NCI-H2196 treated with DMSO at 0.1 percent for 48 hours (cell line): Measurements from ENCODE around the gene MLYCD.

Source experiments
- DNase-seq: peaks from one replicate; lab custom pipeline; 2025; ENCODE audit not compliant: unreplicated experiment; lab: John Stamatoyannopoulos, UW

MLYCD gene

DNA sequence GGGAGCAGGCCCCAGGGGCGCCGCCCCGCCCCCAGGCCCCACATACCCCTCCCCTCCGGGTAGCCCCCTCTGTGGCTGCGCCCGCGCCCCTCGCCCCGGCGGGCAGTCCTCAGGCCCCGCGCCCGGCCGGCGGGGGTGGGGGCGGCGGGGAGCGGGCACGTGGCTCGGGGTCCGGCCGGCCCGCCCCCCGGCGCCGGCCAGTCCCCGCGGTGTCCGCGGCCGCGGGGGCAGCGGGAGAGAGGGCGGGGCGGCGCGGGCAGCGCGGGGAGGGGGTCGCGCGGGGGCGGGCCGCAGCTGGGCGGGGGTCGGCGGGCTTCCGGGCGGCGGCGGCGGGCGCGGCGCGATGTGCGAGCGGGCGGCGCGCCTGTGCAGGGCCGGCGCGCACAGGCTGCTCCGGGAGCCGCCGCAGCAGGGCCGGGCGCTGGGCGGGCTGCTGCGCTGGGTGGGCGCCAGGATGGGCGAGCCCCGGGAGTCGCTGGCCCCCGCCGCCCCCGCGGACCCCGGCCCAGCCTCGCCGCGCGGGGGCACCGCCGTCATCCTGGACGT, 69.5 kb downstream of the MLYCD start:
- DNase-seq = no peak

DNA sequence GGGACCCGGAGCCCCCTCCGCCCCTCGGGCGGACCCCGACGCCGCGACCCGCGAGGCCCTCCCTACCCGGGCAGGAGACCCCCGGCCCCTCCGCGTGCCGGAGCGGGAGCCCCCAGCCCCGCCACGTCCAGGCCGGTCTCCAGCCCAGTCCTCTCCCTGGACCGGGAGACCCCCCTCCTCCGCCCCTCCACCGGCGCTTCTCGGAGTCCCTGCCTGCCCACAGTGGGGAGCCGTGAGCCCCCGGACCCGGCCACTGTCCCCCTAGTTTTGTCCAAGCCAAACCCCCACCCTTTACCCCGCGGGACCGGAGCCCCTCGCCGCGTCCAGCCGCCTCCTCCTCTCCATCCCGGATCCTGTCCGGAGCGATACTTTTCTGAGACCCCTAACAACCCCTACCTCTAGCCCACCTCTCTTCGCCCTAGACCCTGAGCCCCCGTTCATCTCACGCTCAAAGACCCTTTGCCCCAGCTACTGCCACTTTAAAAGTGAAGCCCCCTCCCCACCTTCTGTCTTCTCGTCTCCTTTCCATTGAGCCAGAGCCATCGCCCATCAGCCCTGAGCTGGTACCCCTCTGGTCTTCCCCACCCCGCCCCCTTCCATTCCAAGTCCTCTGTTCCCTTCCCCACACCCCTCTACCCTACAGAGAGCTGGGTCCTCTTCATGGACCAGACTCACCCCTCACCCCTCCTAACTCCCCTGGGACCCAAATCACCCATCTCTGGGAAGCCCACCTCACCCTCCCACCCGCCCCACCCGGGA, 70.2 kb downstream of the MLYCD start:
- DNase-seq = no peak

DNA sequence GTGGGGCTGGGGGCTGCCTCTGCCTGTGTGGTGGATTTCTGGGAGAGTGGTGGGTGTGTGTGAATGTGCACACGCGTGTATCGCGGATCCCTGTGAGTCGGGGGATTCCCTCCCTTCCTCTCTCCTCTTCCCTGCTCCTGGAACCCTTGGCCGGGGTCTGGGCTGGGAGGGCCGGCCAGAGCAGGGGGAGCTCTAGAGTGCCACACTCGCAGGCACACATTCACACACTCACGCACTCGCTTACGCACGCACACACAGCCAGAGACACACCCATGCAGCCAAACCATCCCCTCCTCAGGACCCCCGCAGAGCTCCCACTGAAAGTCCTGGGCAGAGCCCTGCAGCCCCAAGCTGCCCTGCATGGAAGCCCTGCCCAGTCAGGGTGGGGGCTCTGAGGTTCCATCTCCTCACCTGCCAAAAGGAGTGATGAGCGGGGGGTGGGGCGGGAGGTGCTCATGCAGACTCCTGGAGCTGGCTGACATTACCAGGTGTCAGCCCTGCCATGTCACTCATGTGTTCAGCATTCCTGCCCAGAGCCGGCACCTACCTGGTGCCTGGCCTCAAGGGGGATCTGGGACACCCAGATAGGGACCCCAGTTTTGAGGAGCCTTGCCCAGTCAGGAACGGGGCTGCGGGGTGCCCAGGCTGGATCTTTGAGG, 71.0 kb downstream of the MLYCD start:
- DNase-seq = no peak

DNA sequence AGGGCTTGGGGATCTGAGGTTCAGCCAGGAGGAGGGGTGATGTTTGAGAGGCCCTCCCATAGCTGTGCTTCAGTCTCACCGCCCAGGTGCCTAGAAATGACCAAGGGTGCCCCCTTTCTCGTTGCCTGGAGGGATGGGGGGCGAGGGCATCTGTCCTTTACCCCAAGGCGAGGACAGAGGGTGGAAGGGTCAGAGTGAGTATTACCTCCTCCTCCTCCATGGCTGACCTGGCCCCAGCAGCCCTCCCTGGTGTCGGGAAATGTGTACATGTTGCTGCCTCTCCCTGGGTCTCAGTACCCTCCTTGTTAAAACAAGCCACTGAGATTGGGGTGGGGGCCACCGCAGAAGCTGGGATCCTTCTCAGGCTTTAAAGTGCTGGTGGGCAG, 71.5 kb downstream of the MLYCD start:
- no peak for DNase-seq

DNA sequence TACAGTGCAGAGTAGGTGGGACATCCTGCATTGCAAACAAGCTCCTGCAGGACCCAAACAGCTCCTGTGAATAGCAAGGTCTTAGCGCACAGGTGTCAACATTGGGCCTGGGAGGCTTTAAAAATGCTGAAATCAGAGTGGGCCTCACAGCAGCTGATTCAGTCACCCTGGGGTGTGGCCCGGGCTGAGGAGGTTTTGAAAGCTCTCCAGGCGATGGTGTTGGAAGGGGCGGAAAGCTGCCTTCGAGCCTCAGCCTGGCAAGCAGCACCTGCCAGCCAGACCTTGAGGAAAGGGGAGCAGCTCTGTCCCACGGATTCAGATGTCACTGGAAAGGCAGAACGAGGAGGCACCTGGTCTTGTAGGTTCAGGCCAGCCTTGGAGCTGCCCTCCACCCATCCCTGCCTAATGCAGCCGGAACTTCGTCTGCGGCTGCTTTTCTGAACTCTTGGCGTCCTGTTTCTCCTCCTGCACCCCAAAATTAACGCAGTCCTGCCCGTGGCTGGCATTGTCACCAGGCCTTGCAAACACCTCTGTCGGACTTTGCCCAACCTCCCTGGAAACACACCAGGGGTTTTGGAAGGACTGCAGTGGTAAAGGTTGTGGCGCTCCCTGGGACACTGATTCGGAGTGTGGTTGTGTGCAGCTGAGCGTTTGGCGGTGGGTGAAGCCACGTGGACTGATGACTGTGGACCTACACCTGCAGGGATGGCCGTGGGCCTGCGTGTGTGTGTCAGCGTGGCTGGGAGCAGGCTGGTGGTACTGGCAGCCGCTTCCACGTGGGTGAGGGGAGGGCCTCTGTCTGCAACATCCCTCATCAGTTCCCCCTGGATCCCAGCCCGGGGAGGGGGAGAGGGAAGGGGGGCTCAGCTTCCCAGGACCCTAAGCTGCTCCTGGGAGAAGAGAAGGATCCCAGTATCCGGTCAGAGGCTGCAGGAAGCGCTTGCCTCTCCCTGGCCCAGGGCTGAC, 72.5 kb downstream of the MLYCD start:
- DNase-seq = no peak

DNA sequence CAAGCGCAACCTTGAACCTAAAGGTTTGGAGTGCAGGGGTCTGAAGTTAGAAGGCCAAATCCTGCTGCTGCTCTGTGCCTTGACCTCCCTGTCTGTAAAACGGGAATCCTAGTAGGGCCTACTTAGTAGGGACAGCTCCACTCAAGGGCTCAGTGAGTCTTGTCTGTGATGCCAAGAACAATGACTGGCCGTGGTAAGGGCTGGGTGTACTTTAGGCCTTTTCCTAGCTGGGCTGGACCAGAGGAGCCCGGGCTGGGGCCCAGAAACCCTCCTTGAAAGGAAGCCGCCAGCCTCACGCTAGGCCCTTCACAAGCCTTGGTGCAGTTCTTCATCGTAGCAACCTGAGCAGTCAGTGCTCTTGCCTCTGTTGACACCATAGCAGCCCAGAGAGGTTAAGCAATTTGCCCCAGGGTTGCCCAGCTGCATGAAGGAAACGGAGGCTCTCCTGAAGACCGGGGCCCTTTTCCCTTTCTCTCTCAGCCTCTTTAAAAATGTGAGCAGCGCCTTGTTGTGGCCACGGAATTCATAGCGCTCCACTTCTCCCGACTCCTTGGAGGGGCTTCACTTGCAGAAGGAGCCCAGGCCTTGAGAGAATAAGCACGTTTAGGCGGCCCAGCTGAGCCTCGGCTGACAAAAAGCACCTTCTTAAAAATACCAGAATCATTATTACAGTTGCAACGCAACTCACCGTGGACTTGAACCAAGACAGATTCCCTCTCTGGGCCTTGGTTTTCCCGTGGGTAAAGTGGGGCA, 73.5 kb downstream of the MLYCD start:
- no peak for DNase-seq

DNA sequence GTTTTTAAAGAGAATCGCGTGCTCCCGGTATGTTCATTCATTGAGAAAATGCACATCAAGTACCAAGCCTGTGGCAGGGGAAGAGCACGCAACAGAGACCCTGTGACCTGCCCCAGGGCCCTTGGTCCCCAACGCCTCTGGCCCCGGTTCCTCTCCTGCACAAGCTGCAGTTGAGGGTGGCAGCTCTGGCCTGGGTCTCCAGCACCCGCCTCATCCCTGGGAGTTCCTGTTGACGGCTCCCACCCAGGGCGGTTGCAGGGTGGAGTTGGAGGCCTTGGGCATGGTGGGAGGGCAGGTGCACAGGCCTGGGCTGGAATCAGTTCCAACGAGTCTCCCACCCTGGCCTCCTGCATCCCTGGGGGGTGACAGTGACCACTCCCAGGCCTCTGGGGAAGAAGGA, 74.2 kb downstream of the MLYCD start:
- DNase-seq = no peak

DNA sequence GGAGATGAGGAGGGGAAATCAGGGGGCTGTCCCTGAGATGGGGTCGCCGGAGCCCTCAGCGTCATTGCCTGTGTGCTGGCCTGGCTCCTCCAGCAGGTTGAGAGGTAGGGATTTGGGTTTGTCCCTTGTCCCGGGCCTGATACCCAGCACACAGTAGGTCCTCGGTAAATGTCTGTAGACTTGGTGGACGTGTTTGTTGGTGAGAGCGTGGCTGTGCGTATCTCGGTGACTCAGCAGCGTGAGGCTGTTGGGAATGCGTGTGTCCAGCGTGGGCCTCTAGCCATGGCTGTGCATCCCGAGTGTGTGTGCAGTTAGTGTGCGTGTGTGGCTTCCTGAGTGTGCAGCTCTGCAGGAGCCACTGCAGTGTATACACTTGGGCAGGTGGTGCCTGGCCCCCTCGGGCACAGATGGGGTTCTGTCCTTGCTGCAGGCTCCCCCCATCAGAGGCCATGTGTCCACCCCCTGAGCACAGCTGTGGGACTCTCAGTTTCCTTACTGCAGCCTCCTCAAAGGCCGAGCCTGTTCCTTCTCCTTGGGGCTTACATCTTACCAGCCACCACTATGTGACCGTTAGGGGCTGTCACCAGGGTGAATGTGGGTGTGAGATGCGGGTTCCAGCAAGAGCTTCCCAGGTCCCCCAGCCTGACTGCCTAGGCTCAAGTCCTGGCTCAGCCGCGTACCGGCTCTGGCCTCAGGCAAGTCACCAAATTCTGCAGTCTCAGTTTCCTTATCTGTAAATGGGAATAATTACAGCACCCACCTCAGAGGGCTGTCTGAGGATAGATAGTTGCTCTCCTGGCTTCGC, 74.9 kb downstream of the MLYCD start:
- no peak for DNase-seq

DNA sequence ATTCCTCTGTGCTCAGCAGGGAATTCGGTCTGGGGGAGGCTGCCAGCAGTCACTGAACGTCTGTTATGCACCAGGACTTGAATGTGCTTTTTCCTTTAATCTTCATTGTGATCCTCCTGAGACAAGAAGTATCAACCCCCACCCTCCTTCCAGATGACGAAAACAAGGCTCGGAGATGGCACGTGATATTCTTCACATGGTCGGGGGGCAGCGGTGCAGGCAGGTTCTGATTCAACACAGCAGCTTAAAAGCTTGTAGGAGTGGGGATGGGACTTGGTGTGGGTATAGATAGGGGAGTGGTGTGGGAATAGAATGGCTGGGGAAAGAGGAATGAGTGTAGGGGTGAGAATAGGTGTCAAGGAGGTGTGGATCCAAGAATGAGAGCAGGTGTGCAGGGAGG, 75.6 kb downstream of the MLYCD start:
- DNase-seq = no peak

DNA sequence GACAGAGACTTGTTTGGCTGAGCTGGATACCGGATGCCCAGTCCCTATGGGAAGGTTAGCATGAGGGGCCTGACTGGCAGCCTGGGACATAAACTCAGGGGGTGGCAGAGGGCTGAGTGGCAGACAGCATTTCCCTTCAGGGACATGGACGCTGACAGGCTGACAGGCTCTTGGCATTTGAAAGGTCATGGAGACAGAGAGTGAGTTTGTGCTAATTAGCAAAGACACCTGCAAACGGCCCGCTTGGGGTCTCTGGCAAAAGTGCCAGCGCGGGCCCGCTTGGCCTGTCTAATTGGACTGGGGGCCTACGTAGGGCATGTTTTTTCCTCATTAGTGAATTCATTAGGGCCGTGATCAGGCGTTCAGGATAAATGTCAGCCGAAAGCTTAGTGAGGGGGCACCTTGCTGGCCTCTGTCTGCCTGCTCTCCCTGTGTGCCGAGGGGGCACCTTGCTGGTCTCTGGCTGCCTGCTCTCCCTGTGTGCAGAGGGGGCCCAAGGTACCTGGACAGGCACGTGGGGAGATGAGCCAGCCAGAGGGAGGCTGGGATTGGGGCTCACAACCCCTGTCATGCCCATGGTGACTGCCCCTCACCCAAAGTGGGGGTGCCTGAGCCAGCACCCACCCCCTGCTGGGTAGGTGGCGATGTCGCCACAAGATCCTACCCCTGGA, 76.8 kb downstream of the MLYCD start:
- DNase-seq = no peak
